Left lung (tissue), 10 donors: ENCODE results near the gene LYSMD3. TPM values are rescaled to one million over a fixed set of nuclear protein-coding genes. Genes with fewer than 3 reads are reported as not detected.

Experiments
- ATAC-seq: fragments of 200-7000 bp; cut with Tn5 transposase; one replicate; pipeline ENCODE4 v1.9.1; 2020; ENCODE audit warnings: moderate library complexity
- DNase-seq, 4 donors: peaks; one replicate each; pipeline ENCODE4 v3.0.0-alpha.2; 2013 to 2020
- H3K27ac ChIP-seq, 2 donors: fragments of 200-600 bp; sonication (generic) in 1 of 2; one replicate each; pipeline versions ENCODE4 v1.5.0 to v1.8.0; 2020 to 2021
- H3K27me3 ChIP-seq, 2 donors: fragments of 200-600 bp; sonication (generic) in 1 of 2; one replicate each; pipeline versions ENCODE4 v1.5.0 to v1.8.0; 2020 to 2021
- H3K36me3 ChIP-seq, 2 donors: fragments of 200-600 bp; sonication (generic) in 1 of 2; one replicate each; pipeline versions ENCODE4 v1.5.0 to v1.8.0; 2020 to 2021
- H3K4me1 ChIP-seq, 2 donors: fragments of 200-600 bp; one replicate each; pipeline ENCODE4 v1.8.0; 2021
- H3K4me3 ChIP-seq, 2 donors: fragments of 200-600 bp; sonication (generic) in 1 of 2; one replicate each; pipeline versions ENCODE4 v1.5.0 to v1.8.0; 2020 to 2021; ENCODE audit warnings: mild to moderate bottlenecking in 1 of 2
- H3K9me3 ChIP-seq, 2 donors: fragments of 200-600 bp; sonication (generic) in 1 of 2; one replicate each; pipeline versions ENCODE4 v1.5.0 to v1.8.0; 2020 to 2021
- CTCF ChIP-seq, 2 donors: fragments of 200-600 bp; sonication (generic) in 1 of 2; IDR thresholded peaks; one replicate each; pipeline versions ENCODE4 v1.5.0 to v1.8.0; 2021; ENCODE audit warnings: antibody characterized with exemption in 2 of 2
- intact Hi-C, 2 donors: fragments of 100-400 bp; cut with DNase I; formaldehyde crosslinking; loops; one replicate each; pipeline versions ENCODE4 v1.11.2 to v1.14.2; 2022
- polyA plus RNA-seq, 6 donors: library from polyadenylated mRNA; unstranded; fragments of 120-200 nt; gene quantifications; one replicate each; pipeline ENCODE4 v1.2.1, GENCODE V29; 2013; ENCODE audit not compliant: insufficient read length in 6 of 6
- total RNA-seq, 2 donors: library from RNA; stranded (reverse); fragmentation: NEBNext Ultra II Directional; extraction: Animal tissue kit (Norgen Biotek cat#: 25700); gene quantifications; one replicate each; pipeline ENCODE4 v1.2.1, GENCODE V29; 2021
- donor health status: DM: no; HTN: yes; CAD: no.
- donor health status: DM: no; HTN: no; CAD: no.

The LYSMD3 gene
- total and polyA plus RNA-seq, 8 donors, result 24.6 to 31.3 (median 29.9) TPM

- Histone ChIP-seq H3K36me3 (no peaks in the 10 kb centered on the region), H3K27ac (no peak overlapping the region), H3K9me3 (no peaks in the 10 kb centered on the region), H3K27me3 (no peaks in the 10 kb centered on the region), H3K4me3 (no peak overlapping the region), H3K4me1 (no peaks in the 10 kb centered on the region)
- intact Hi-C loops, result no loop called here
- no peak for ATAC-seq
- no peak for TF ChIP-seq CTCF (IDR thresholded peaks at IDR 0.05)
- no peak for DNase-seq
These were observed 35.3 kb downstream of the LYSMD3 start for GRCh38 chr5:90494043-90494442.

GRCh38 chr5:90488791-90489190 is 40.6 kb downstream of the LYSMD3 start:
- Histone ChIP-seq H3K9me3 (no peaks in the 10 kb centered on the region), H3K27ac (no peak overlapping the region), H3K4me1 (no peaks in the 10 kb centered on the region), H3K27me3 (no peaks in the 10 kb centered on the region), H3K36me3 (no peaks in the 10 kb centered on the region), H3K4me3 (no peak overlapping the region)
- no peak for TF ChIP-seq CTCF (IDR thresholded peaks at IDR 0.05)
- DNase-seq (no peak), ATAC-seq (no peak)
- intact Hi-C loops, result no loop called here

GRCh38 chr5:90484540-90484939 is 44.8 kb downstream of the LYSMD3 start:
- Histone ChIP-seq H3K4me3 (no peak overlapping the region), H3K4me1 (no peaks in the 10 kb centered on the region), H3K27ac (no peak overlapping the region), H3K9me3 (no peaks in the 10 kb centered on the region), H3K36me3 (no peaks in the 10 kb centered on the region), H3K27me3 (no peaks in the 10 kb centered on the region)
- TF ChIP-seq CTCF (IDR thresholded peaks at IDR 0.05), result no peak
- ATAC-seq (no peak), DNase-seq (no peak)
- intact Hi-C loops, result no loop called here

DNA sequence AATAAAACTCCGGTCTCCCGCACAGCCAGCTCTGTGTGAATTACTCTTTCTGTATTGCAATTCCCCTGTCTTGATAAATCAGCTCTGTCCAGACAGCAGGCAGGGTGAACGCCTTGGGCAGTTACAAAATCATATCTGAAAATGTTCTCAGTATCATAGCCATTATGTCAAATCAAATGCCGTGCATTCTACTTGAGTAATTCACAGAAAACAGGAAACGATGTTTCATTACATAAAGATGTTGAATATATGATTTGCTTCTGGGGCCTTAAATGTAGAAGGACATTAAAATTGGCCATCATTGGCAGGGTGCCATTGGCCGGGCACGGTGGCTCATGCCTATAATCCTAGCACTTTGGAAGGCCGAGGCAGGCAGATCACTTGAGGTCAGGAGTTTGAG is 46.2 kb downstream of the LYSMD3 start:
- Histone ChIP-seq H3K9me3 (no peaks in the 10 kb centered on the region), H3K4me3 (no peak overlapping the region), H3K4me1 (no peaks in the 10 kb centered on the region), H3K27me3 (no peaks in the 10 kb centered on the region), H3K27ac (no peak overlapping the region), H3K36me3 (no peaks in the 10 kb centered on the region)
- no peak for ATAC-seq
- DNase-seq, result no peak
- no peak for TF ChIP-seq CTCF (IDR thresholded peaks at IDR 0.05)
- intact Hi-C loops, result no loop called here

DNA sequence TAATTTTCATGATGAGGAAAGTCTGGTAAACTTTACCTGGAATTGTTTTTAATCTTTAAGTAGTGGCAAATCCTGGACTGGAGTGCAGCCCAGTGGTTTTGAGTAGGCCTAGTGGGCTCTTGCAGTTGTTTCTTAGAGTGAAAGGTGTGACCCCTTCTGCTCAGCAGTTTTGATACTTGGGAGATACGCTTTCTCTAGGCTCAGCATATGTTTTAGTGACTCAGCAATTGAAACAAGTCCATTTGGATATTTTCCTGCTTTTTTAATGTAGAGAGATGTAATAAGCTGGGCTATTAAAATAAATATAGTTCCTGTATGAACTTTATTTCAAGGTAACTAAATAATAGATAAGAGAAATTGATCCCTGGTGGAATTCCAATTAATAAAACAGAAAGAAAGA is 48.7 kb downstream of the LYSMD3 start:
- H3K36me3 ChIP-seq, result no peaks in the 10 kb centered on the region
- H3K4me1 ChIP-seq, result no peaks in the 10 kb centered on the region
- no peak for TF ChIP-seq CTCF (IDR thresholded peaks at IDR 0.05)
- H3K27ac ChIP-seq, result no peak overlapping the region
- DNase-seq, result no peak
- H3K27me3 ChIP-seq, result no peaks in the 10 kb centered on the region
- no peak for ATAC-seq
- H3K4me3 ChIP-seq, result no peak overlapping the region
- intact Hi-C loops, result no loop called here
- H3K9me3 ChIP-seq, result no peaks in the 10 kb centered on the region
